ENCODE measurements around the gene NCOA6.

DNA sequence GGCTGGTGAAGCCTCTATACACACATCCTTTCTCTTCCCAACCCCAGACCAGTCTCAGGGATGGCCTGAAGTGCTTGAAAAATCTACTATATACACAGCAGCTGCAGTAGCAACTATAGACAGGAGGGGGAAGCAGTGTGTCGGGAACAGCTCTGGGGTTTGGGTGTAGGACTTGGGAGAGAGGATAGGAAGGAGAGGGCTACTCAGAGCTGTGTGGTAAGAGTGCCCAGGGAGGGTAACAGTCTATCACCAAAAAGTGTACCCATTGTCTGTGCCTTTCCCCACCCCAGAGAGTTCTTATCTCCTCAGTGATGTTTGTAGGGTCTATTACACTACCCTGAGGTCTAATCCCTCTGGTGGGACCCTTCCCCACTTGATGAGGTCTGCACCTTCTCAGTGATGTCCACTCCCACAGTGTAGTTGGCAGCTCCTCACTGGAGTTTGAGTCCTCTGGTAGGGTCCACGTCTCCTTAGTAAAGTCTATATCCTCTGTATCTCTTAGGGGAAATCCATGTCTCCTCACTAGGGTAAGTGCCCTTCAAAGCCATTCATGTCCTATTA lies 48.7 kb upstream of the NCOA6 start:
- TF ChIP-seq CTCF (conservative IDR thresholded peaks at IDR 0.05; ENCODE audit: low read length) (peak; percentile 94), EZH2phosphoT487 (IDR thresholded peaks at IDR 0.05; ENCODE audit: borderline replicate concordance, low read depth, low read length) (no peak)

Data from OCI-LY7 (cell line).